H1 (cell line): ENCODE data around the gene SDC4. TPM values are rescaled to one million over a fixed set of nuclear protein-coding genes. Genes with fewer than 3 reads are reported as not detected.

Experiments
- BRCA1 ChIP-seq: IDR thresholded peaks from 2 replicates; pipeline ENCODE4 v1.6.1; 2012; ENCODE audit warnings: low read depth, low read length, improper control_type of control experiment
- CHD7 ChIP-seq: fragments of 300-600 bp; sonication (generic); IDR thresholded peaks from 2 replicates; pipeline ENCODE4 v1.7.1; 2012; ENCODE audit warnings: low read length, moderate library complexity, mild to moderate bottlenecking, inconsistent platforms; ENCODE audit not compliant: insufficient replicate concordance
- CTBP2 ChIP-seq: IDR thresholded peaks from 2 replicates; pipeline ENCODE4 v1.7.0; 2011; ENCODE audit warnings: borderline replicate concordance, mild to moderate bottlenecking, moderate library complexity, mixed read lengths, low read length; ENCODE audit not compliant: insufficient read depth, insufficient read length
- CTCF ChIP-seq, 3 experiments: IDR thresholded peaks; 1 replicate in 2 of 3; 2 replicates in 1 of 3; pipeline versions ENCODE4 v1.5.1 to v1.6.1; 2011; ENCODE audit warnings: low read length in 3 of 3, mild to moderate bottlenecking in 3 of 3, inconsistent platforms in 2 of 3, low read depth in 1 of 3, moderate library complexity in 1 of 3; ENCODE audit not compliant: insufficient read depth in 1 of 3; ENCODE audit errors: control extremely low read depth in 1 of 3
- EGR1 ChIP-seq: IDR thresholded peaks from 2 replicates; pipeline ENCODE4 v1.6.1; 2011; ENCODE audit warnings: low read depth, low read length, borderline replicate concordance
- POU5F1 ChIP-seq: IDR thresholded peaks from 2 replicates; pipeline ENCODE4 v1.6.1; 2011; ENCODE audit warnings: low read depth, mild to moderate bottlenecking, low read length, moderate library complexity
- SP4 ChIP-seq: IDR thresholded peaks from 2 replicates; pipeline ENCODE4 v1.6.1; 2012; ENCODE audit warnings: low read length, inconsistent platforms
- TBP ChIP-seq: IDR thresholded peaks from 2 replicates; pipeline ENCODE4 v1.6.1; 2011; ENCODE audit warnings: low read depth, low read length, improper control_type of control experiment
- TCF12 ChIP-seq: IDR thresholded peaks from 2 replicates; pipeline ENCODE4 v1.6.1; 2011; ENCODE audit warnings: low read depth, mild to moderate bottlenecking, low read length
- ZNF274 ChIP-seq: IDR thresholded peaks from 2 replicates; pipeline ENCODE4 v1.7.0; 2012; ENCODE audit warnings: low read length, borderline replicate concordance; ENCODE audit errors: extremely low read depth
- polyA plus RNA-seq, 7 experiments: library from polyadenylated mRNA; depleted of rRNA in 3 of 7; stranded (reverse) in 5 of 7; unstranded in 2 of 7; fragments of >200 nt in 5 of 7; fragments of 200-250 nt in 2 of 7; gene quantifications; 1 replicate in 5 of 7; 2 replicates in 1 of 7; 4 replicates in 1 of 7; pipeline versions ENCODE4 v1.2.1 to v1.2.3, GENCODE V29; 2011 to 2013; ENCODE audit warnings: missing spikeins in 2 of 7, mixed read lengths in 2 of 7
- total RNA-seq: library from RNA; stranded (reverse); fragmentation: NEBNext Ultra II Directional; extraction: Animal tissue kit (Norgen Biotek cat#: 25700); gene quantifications from 2 replicates; pipeline ENCODE4 v1.2.1, GENCODE V29; 2021

The SDC4 gene
- total and polyA plus RNA-seq, 2 of the 8 experiments (the other 6 are each of a cell fraction or from before 2014, with no cell fraction given) = 34.6 to 60.2 TPM

DNA sequence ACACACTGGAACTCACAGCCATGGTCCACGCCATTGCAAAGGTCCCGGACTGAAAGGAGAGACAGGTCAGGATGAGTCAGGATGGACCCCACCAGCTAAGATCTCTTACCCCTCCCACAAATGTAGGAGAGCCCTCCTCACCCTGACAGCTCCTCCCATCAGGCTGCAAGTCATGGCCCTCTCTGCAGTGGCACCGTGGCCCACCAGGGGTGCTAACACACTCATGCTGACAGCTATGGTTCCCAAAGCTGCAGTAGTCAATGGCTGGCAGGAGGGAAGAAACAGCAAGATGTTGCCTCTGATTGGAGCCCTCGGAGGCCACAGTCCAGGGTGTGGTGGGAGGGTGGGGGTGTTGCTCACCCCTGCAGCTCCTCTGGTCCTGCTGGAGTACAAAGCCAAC is 47.3 kb downstream of the SDC4 start (continued):
- TF ChIP-seq CHD7 (no peak), CTBP2 (no peak), BRCA1 (no peak), TBP (no peak), POU5F1 (no peak), SP4 (no peak), TCF12 (no peak), EGR1 (no peak), ZNF274 (no peak), CTCF (IDR thresholded peaks at IDR 0.05; ENCODE audit: control extremely low read depth in 1 of 3, insufficient read depth in 1 of 3, low read depth in 1 of 3, low read length in 3 of 3) (peak; percentile 57 to 81 (median 77))
